ENCODE measurements around the gene CACNG5. TPM values are rescaled to one million over a fixed set of nuclear protein-coding genes. Genes with fewer than 3 reads are reported as not detected.
A peak's percentile ranks its signal among the peaks of the same experiment; 100 is the strongest.

Gene CACNG5, protein sequence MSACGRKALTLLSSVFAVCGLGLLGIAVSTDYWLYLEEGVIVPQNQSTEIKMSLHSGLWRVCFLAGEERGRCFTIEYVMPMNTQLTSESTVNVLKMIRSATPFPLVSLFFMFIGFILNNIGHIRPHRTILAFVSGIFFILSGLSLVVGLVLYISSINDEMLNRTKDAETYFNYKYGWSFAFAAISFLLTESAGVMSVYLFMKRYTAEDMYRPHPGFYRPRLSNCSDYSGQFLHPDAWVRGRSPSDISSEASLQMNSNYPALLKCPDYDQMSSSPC
- total RNA-seq, result not detected in 2 replicates

DNA sequence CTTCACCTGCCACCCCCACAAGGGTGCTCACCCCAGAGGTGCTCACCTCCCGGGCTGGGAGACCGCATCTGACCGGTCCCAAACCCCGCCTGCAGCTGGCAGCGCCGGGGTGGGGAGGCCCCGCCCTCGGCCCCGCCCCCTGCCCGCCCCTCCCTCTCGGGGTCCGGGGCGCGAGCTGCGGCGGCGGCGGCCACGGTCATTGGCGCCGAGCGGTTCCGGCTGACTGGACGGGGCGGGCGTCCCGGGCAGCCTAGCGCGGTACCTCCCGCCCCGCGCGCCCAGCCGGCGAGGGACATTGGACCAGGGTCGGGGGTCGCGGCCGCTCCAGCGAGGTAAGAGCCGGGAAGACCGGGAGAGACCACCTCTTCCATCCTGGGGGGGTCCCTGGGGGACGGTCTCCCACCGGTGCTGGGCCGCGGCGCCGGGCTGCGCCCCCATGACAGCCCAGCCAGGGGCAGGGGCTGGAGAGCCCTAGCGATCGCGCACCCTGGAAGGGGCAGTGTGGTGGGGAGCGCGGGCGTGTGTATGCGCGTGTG is at the start of gene CACNG5:
TSS of gene CACNG5 (plus strand) at position 199 of the 536 bp plus-strand sequence. CDS start 42,216 bp downstream, outside the sequence.
- no peak for DNase-seq (ENCODE audit: low read depth in 2 of 2)

DNA sequence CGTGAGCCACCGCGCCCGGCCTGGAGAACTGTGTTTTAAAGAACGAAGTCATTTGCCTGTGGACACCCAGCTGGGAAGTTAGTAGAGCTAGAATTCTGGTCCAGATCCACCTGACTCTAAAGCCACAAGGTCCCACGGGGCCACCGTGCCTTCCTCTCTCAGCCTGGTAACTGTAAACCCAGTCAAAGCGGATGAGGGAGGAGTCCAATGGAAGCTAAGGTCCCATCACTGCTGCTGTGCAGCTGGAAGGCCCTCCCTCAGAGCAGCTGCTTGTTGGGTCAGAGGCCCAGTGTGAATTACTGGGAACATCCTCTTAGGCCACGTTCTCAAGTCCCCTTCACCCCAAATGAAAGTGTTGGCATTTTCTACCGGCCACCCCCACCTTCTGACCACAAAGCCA is 48.8 kb upstream of the CACNG5 start:
- DNase-seq (ENCODE audit: low read depth in 2 of 2), result no peak

DNA sequence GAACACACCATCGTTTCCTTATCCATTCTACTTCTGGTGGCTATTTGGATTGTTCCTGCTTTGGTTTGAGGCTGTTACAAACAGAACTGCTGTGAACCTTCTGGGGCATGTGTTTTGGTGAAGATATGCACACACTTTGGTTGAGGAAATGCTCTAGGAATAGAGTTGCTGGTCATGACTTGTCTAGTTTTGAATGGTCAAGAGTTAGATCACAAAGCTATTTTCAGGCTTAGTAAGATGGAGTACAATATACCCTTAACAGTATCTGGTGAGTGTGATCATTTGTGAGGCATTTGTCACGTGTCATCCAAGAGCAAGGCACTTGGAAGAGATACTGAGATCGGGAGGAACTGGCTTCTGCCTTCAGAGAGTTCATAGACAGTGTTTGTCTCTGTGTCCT is 47.0 kb upstream of the CACNG5 start:
- DNase-seq (ENCODE audit: low read depth in 2 of 2), result no peak

DNA sequence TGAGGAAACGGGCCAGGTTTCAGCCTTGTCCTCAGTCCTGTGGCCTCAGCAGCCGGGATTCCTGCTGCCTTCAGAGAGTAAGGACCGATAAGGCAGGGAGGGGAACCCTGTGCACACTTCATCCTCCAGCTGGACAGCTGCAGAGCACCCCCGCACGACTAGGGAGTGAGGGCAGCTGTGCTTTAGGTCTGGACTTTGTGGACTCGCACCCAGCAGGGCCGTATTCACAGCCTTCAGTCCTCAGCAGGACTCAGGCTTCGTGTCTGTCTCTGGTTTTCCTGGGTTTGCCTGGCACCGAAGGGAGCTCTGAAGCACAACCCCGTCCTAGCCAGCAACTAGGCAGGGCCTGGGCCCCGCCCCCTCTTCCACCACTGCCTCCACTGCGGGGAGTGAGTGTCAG is 45.8 kb upstream of the CACNG5 start:
- no peak for DNase-seq (ENCODE audit: low read depth in 2 of 2)

DNA sequence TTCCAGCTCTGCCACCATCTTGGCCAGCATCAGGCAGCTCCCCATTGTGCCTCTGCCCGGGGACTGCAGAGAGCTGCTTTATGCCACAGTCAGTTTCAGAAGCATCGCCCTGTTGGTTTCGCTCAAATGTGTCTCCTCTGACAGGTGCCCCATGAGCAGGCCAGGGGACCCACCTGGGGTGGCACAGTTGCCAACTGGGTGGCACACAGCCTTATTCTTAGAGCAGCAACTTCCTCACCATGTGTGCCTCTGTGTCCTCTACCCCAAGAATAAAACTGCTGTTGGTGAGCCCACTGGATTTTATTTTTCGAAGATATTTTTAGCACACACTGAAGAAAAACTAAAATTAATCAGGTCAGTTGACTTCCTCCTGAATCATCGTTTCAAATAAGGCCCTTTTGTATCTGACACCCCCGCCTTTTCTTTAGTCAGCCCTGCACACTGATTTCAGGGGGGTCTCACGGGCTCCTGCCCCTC is 44.9 kb upstream of the CACNG5 start:
- DNase-seq (ENCODE audit: low read depth in 2 of 2), result no peak

DNA sequence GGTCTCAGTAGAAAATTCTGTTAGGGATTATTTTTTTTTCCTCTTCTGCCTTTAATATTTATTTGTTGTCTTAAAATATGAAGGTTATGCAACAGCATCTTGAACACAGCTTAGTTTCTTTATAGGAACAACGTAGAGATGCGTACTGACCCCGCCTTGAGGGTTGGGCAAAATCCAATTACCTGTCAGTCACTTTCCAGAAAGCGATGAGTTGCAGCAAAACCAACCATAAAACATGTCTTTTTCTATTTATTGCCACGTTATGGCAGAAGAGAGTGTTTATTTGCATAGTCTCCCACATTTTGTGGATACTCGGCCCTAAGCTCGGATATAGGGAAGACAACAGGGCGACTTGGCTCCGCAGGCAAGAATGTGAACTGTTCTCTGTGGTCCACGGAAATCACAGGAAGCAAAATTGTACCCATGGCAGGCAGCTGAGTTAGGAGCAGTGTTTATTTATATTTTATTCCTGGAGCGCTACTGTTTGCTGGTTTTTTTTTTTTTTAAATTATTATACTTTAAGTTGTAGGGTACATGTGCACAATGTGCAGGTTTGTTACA is 44.3 kb upstream of the CACNG5 start:
- no peak for DNase-seq (ENCODE audit: low read depth in 2 of 2)

DNA sequence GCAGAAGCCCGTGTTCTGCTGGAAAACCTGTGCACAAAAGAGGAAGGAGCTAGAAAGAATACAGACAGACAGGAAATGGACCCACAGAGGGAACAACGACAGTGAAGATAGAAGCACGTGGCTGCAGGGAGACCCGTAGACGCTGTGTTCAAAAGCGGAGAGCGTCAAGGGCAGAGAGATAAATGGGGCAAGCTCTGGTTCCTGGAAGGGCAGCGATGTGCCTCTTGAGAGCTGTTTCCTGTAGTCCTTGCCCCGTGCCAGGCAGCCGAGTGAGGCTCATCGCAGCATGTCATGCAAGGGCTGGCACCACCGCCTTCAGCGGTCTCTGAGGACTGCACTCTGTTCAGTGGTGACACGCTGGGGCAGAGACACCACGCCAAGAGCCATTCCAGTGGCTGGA is 43.6 kb upstream of the CACNG5 start:
- no peak for DNase-seq (ENCODE audit: low read depth in 2 of 2)

DNA sequence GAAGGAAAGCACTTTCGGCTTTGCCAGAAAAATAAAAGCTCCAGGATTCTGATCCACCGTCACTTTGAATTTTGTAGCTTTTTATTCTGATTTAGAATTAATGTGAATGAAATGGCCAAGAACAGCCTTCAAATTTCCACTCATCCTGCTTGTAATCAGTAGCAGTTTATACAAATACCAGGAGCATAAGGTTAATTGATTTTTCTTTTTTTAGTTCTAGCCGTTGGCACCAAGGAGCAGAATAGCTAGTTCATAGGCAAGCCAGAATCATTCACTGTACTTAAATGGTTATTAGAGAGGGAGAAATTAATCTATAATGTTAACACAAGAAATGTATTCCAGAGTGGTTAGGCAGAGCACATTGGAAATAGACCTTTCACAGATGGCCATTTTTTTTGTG is 41.1 kb upstream of the CACNG5 start:
- no peak for DNase-seq (ENCODE audit: low read depth in 2 of 2)

DNA sequence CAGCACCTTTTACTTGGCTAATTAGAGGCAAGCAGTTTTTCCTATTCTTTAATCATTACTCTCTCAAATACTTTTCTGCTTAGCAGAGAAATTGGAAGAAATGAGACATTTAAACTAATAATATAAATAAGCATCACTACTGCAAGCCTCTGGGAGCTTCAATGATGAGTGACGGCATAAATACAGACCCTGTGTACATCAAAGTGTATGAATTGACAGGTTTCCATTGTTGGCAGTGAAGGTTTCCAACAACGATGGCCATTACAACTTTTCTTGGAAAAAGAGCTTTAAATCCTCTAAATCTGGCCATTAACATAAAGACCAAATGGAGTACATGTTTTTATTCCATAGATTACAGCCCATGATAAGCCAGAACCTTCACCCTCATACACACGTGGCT is 39.4 kb upstream of the CACNG5 start:
- no peak for DNase-seq (ENCODE audit: low read depth in 2 of 2)

DNA sequence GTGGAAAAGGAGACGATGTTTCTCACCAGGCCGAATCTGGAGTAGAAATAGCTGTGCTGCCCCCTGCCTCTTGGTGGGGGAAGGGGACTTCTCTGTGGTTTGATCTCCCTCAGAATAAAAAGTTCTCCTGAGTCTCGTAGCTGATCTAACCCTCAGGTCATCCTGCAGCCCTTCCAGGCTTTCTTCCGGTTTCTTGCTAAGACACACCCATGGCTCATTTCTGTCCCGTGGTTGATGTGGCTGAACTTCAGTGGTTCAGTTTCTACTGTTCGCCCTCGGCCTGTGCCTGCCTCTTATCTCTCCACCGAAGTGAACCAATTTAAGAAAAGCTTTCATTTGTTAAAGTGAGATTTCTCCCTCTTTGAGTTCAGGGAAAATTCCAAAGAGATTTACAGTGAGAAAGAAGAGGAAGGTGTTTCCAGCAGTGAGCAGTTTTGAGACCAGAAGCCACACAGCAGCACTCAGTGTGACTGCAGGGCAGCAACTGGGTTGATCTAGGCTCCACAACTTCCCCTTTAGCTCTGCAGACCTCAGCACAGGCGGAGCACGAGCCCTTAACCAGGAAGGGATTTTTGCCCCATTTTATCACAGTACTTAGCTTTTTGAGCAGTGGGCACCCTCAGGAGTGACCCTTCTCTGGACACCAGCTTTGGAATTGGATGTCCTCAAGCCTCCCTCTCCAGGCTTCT is 34.9 kb upstream of the CACNG5 start:
- no peak for DNase-seq (ENCODE audit: low read depth in 2 of 2)

DNA sequence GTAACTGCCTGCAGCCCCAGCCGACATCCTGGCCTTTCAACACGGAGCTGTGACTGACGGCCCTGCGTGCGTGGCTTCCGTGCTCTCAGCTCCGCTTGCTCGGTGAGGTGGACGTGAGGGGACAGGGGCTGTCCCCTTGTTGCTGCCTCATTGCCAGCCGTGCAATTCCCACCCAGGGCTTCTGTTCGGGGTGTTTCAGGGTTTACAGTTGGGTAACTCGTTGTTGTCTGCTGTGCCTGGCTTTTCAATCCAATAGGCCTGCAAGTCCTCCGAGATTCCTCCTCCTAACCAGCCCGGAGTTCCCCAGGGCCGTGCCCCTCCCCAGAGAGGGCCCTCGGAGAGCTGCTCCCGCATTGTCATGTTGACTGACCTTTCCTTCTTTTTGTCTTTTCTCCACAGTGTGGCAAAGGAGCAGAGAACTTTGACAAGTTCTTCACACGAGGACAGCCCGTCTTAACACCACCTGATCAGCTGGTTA is 31.4 kb upstream of the CACNG5 start:
- DNase-seq (ENCODE audit: low read depth in 2 of 2), result no peak

DNA sequence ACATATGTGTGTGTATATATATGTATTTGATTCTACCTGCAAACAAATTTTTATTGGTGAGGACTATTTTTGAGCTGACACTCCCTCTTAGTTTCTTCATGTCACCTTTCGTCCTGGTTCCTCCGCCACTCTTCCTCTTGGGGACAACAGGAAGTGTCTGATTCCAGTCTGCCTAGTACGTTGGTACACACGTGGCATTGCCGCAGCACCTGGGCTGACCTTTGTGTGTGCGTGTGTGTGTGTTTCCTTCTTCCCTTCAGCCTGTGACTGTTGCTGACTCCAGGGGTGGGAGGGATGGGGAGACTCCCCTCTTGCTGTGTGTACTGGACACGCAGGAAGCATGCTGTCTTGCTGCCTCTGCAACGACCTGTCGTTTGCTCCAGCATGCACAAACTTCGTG is 29.4 kb upstream of the CACNG5 start:
- peak; percentile 45 to 48 for DNase-seq (ENCODE audit: low read depth in 2 of 2)

DNA sequence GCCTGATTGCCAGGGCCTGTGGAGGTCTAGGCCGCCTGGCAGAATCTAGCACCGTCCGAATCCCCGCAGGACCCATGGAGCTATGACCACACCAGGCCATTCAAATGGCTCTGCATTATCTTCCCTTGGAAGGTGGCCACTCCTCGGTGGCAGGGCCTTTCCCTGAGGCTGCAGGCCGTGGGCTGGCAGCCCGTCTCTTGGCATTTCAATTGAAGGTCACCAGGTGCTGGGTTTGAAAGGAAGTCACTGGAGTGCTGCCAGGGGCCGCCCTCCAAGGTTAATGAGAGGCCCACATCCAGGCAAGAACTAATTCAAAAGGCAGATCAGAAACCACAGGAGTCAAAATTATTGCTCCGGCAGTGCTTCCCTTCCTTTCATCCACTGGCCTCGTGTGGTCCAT is 27.7 kb upstream of the CACNG5 start:
- peak in 1 of 2 donors; percentile 18 for DNase-seq (ENCODE audit: low read depth in 2 of 2)

DNA sequence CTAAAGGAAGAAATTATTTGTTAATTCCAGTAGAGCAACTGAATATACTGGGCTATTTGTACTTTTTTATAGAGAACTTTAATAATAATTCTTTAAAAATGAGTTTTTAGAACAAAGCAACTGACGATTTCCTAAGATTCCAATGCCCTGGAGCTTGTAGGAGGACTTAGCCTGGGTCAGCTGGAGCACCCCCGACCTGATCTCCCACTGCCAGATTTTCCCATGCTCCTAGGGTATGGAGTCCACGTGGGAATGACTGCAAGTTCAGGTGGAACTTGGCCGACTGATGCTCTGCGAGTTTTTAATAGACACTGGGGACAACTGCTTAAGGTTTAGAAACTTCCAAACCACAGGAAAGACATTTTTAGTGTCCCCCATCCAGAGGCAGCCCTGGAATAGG is 25.5 kb upstream of the CACNG5 start:
- no peak for DNase-seq (ENCODE audit: low read depth in 2 of 2)

DNA sequence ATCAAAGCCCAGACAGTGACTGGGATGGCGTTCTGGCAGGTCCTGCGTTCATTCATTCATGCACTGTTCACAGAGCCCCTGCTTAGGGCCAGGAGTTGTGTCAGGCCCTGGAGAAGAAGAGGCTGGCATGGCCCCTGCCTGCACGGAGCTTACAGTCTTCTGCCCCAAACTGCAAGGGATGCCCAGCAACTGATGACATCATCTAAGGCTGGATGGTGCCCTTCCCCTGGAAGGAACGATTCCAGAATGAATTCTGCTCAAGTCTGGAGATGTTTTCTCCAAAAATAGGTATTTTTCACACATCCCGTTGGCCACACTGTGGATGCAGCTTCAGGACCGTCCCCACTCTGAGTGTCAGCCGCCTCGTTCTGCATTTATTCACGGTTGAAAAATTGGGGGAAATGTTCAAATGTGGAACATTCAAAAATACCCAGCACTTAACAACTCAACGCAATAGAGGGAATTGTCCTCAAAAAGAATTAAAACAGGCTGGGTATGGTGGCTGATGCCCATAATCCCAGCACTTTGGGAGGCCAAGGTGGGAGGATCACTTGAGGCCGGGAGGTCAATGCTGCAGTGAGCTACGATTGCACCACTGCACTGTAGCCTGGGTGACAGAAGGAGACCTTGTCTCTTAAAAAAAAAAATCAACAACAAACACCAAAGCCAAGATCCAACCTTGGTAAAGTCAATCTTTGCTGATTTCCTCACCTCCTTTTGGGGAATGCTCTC is 23.8 kb upstream of the CACNG5 start:
- no peak for DNase-seq (ENCODE audit: low read depth in 2 of 2)

DNA sequence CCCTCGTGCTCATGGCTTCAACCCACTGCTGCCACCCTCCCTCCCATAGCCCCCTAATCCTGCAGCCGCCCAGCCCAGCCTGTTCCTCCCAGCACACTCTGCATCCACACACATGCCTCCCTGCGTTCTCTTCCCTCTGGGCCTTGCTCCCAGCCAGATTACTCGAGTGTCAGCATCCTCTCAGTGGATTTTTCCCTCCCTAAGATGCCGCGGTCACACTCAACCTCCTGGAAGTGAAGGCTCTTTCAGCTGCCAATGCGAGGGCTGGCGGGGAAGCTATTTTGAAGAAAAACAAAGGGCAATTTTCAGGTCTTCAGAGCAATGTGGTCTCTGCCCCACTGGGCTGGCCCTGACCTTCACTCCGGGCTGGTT is 23.2 kb upstream of the CACNG5 start:
- DNase-seq (ENCODE audit: low read depth in 2 of 2), result no peak

DNA sequence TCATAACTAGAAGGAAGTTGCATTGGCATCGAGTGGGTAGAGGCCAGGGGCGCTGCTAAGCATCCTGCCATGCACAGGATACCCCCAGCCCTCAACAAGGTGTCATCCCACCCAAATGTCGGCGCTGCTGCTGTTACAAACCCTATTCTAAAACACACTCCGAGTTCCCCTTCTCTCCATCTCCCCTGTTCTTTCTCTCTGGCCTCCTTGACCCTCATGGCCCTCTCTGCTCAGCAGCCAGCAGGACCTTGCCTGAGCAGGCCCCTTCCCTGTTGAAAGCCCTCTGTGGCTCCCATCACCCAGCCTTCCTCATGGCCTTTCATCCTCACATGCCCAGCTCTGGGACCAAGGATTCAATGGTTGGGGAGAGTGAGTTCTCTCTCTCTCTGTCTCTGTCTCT is 22.3 kb upstream of the CACNG5 start:
- no peak for DNase-seq (ENCODE audit: low read depth in 2 of 2)

DNA sequence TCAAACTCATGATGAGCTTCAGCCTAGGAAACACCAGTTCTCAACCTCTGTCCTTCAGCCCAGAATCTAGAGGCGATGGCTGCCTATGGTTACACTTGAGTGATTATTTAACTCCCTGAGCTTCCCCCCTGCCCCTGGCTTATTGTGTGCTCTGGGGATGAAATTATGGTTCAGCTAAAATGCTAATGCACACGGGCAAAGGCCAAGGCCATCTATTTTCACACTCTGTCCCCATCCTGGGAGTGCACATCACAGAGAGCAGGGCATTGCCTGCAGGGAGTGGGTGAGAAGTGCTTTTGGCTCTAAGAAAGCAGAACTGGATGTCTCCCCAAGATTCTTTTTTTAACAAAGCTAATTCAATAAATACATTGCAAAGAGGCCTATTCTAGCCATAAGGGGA is 21.6 kb upstream of the CACNG5 start:
- no peak for DNase-seq (ENCODE audit: low read depth in 2 of 2)

DNA sequence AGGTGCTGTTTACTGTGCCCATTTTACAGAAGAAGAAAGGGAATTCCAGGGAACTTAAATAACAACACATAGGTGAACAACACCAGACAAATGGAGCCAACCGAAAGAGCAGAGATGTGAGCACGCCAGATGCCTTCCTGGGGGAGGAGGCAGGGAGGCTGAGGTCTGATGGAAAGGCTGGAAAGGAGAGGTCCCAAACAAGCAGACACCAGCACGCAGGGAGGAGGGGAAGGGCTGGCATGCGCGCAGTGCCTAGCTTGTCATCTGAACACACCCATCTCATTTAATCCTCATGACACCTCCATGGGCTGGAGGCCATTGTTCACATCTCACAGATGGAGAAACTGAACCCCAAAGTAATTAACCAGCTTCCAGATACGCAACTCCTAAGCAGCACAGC is 20.9 kb upstream of the CACNG5 start:
- no peak for DNase-seq (ENCODE audit: low read depth in 2 of 2)

DNA sequence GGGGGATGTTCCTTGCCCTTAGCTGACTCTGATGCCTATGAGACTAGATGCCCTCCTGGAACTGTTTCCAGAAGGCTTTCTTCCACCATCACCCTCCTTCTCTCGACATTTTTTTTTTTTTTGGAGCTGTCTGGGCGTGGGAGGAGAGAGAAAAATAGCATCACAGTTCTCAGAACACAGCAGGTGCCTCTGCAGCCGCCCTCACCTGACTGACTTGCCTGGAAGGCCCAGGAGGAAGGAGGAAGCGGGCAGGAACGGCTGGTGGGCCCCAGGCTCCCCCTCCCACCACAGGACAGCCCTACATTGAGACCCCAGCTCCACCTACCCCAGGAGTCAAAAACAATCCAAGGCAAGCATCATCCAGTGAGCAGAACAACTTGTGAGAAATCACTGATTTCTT is 20.3 kb upstream of the CACNG5 start:
- no peak for DNase-seq (ENCODE audit: low read depth in 2 of 2)

DNA sequence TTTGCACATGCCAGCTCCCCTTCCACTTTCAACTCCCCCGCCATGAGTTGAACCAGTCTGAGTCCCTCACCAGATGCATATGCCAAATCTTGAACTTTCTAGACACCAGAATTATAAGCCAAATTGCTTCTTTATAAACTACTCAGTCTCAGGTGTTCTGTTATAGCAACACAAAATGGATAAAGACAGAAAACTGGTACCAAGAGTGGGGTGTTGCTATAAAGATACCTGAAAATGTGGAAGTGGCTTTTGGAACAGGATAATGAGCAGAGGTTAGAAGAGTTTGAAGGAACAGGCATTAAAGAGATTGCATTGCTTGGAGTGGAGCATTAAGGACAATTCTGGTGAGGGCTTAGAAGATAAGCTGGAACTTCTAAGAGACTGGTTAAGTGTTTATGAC is 17.2 kb upstream of the CACNG5 start:
- no peak for DNase-seq (ENCODE audit: low read depth in 2 of 2)

DNA sequence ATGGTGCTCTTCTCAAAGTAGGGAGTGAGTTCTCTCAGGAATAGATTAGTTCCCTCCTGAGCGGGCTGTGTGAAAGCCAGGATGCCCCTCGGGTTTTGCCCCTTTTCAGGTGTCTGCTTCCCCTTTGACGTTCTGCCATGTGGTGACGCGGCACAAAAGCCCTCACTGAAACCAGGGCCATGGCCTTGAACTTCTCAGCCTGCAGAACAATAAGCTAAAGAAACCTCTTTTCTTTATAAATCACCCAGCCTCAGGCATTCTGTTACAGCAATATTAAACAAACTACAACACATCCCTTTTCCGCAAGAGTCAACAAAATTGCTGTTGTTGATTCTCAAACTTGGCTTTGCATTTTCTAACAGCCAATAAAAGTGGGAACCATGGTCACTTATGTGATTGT is 15.5 kb upstream of the CACNG5 start:
- no peak for DNase-seq (ENCODE audit: low read depth in 2 of 2)
